GM12878 (cell line): ENCODE data around the gene ARID3A. TPM values are rescaled to one million over a fixed set of nuclear protein-coding genes. Genes with fewer than 3 reads are reported as not detected.

Experiments
- CBX5 ChIP-seq: sonication (generic); IDR thresholded peaks from 2 replicates; pipeline ENCODE4 v1.6.1; 2016; ENCODE audit warnings: low read depth, moderate library complexity, mild to moderate bottlenecking, inconsistent platforms
- CREB1 ChIP-seq: IDR thresholded peaks from 2 replicates; pipeline ENCODE4 v1.6.1; 2012; ENCODE audit warnings: low read depth, mild to moderate bottlenecking, inconsistent platforms
- E2F4 ChIP-seq: IDR thresholded peaks from 2 replicates; pipeline ENCODE4 v1.6.1; 2012; ENCODE audit warnings: low read depth, low read length, improper control_type of control experiment
- EP300 ChIP-seq, 2 experiments: fragments of 150-350 bp in 1 of 2; IDR thresholded peaks; 2 replicates each; pipeline ENCODE4 v1.6.1; 2011 to 2012; ENCODE audit warnings: low read depth in 2 of 2, low read length in 2 of 2, borderline replicate concordance in 1 of 2, improper control_type of control experiment in 1 of 2, inconsistent platforms in 1 of 2; ENCODE audit not compliant: control insufficient read depth in 1 of 2
- HDAC2 ChIP-seq: fragments of 200-600 bp; sonication (generic); IDR thresholded peaks from 2 replicates; pipeline ENCODE4 v1.6.1; 2017
- HDAC6 ChIP-seq: fragments of 200-600 bp; sonication (generic); IDR thresholded peaks from one replicate; pipeline ENCODE4 v1.8.0; 2017; ENCODE audit warnings: antibody characterized with exemption; ENCODE audit not compliant: unreplicated experiment
- JUNB ChIP-seq: IDR thresholded peaks from 2 replicates; pipeline ENCODE4 v1.6.1; 2016; ENCODE audit warnings: antibody characterized with exemption, mild to moderate bottlenecking
- JUND ChIP-seq: IDR thresholded peaks from 2 replicates; pipeline ENCODE4 v1.6.1; 2012; ENCODE audit warnings: low read depth, mild to moderate bottlenecking, low read length, improper control_type of control experiment, moderate library complexity
- MAX ChIP-seq: IDR thresholded peaks from 2 replicates; pipeline ENCODE4 v1.6.1; 2012; ENCODE audit warnings: low read depth, low read length, improper control_type of control experiment
- MLLT1 ChIP-seq: fragments of 450-650 bp; IDR thresholded peaks from 2 replicates; pipeline ENCODE4 v1.6.1; 2016; ENCODE audit warnings: mild to moderate bottlenecking
- NFIC ChIP-seq: IDR thresholded peaks from 2 replicates; pipeline ENCODE4 v1.6.1; 2012; ENCODE audit warnings: low read depth, mild to moderate bottlenecking, inconsistent platforms, low read length, moderate library complexity
- POLR2AphosphoS2 ChIP-seq: IDR thresholded peaks from 2 replicates; pipeline ENCODE4 v1.6.1; 2011; ENCODE audit warnings: low read depth, mild to moderate bottlenecking, low read length, improper control_type of control experiment, moderate library complexity
- RAD51 ChIP-seq: fragments of 450-650 bp; IDR thresholded peaks from 2 replicates; pipeline ENCODE4 v1.6.1; 2016; ENCODE audit warnings: moderate library complexity, mild to moderate bottlenecking, inconsistent platforms
- SP1 ChIP-seq: IDR thresholded peaks from one replicate; pipeline ENCODE4 v1.6.1; 2011; ENCODE audit warnings: low read depth, low read length
- TAF1 ChIP-seq: IDR thresholded peaks from 2 replicates; pipeline ENCODE4 v1.6.1; 2011; ENCODE audit warnings: mild to moderate bottlenecking, low read depth, low read length, borderline replicate concordance
- TCF12 ChIP-seq: IDR thresholded peaks from 2 replicates; pipeline ENCODE4 v1.6.1; 2011; ENCODE audit warnings: low read depth, mild to moderate bottlenecking, low read length
- ZBED1 ChIP-seq: IDR thresholded peaks from 2 replicates; pipeline ENCODE4 v1.6.1; 2016; ENCODE audit warnings: borderline replicate concordance
- ZBTB40 ChIP-seq: fragments of 450-650 bp; IDR thresholded peaks from 2 replicates; pipeline ENCODE4 v1.6.1; 2016; ENCODE audit warnings: mild to moderate bottlenecking, moderate library complexity, borderline replicate concordance
- polyA plus RNA-seq, 11 experiments: library from polyadenylated mRNA; depleted of rRNA in 4 of 11; unstranded in 6 of 11; stranded (reverse) in 5 of 11; fragments of >200 nt; fragmentation: Nextera tagmentation in 4 of 11; fragmentation: Illumina TruSeq in 1 of 11; extraction: Ambion mirVana in 4 of 11; extraction: Trizol in 1 of 11; gene quantifications; 1 replicate in 1 of 11; 2 replicates in 10 of 11; pipeline versions ENCODE4 v1.2.1 to v1.2.3, GENCODE V29; 2011 to 2016; ENCODE audit warnings: inconsistent platforms in 2 of 11, missing spikeins in 2 of 11, low read depth in 1 of 11
- total RNA-seq, 4 experiments: library from RNA; depleted of rRNA in 3 of 4; stranded (reverse); fragments of >200 nt in 3 of 4; fragmentation: Illumina TruSeq in 1 of 4; extraction: Trizol in 1 of 4; gene quantifications; 2 replicates each; pipeline versions ENCODE4 v1.2.1 to v1.2.3, GENCODE V29; 2013 to 2021

ARID3A gene
- total and polyA plus RNA-seq, 10 of the 15 experiments (the other 5 are each of a cell fraction or from before 2014, with no cell fraction given), result 0.76 to 70.0 (median 16.7) TPM

GRCh38 chr19:954672-955494 is 29.0 kb downstream of the ARID3A start (continued):
- TF ChIP-seq ZBTB40 (no peak), RAD51 (0 out of 2 replicates have a peak, but pooled peaks have one; percentile 12), POLR2AphosphoS2 (no peak), HDAC6 (no peak), E2F4 (no peak), EP300 (IDR thresholded peaks at IDR 0.05; ENCODE audit: borderline replicate concordance in 1 of 2, control insufficient read depth in 1 of 2, low read depth in 2 of 2, low read length in 2 of 2) (peak; percentile 74 to 89; a peak in 3 of 4 replicates), JUNB (peak; percentile 43; the same call in 1 of the 2 replicates), TCF12 (peak; percentile 61), ZBED1 (peak; percentile 71; the same call in 1 of the 2 replicates), MLLT1 (peak; percentile 98), NFIC (peak; percentile 80; the same call in 1 of the 2 replicates), CREB1 (peak; percentile 79), JUND (no peak), TAF1 (0 out of 2 replicates have a peak, but pooled peaks have one; percentile 29), SP1 (peak; percentile 57), CBX5 (0 out of 2 replicates have a peak, but pooled peaks have one; percentile 44), HDAC2 (no peak), MAX (peak; percentile 14; the same call in 1 of the 2 replicates)
- TF ChIP-seq, all 136 proteins: peak for 63
